Mesenchymal stem cell (in vitro differentiated cells and primary cell): Measurements from ENCODE around the gene RAB3GAP1.

Source experiments
- DNase-seq: peaks from one replicate; pipeline ENCODE4 v3.0.0-alpha.2; 2013
- H2AFZ ChIP-seq: one replicate; pipeline ENCODE4 v1.6.1; 2013; ENCODE audit warnings: low read depth, mild to moderate bottlenecking, control low read depth, inconsistent platforms, low read length, moderate library complexity
- H2AK5ac ChIP-seq: 2 replicates; pipeline ENCODE4 v1.6.1; 2013; ENCODE audit warnings: low read length, moderate library complexity, mild to moderate bottlenecking, inconsistent platforms; ENCODE audit not compliant: severe bottlenecking
- H2BK120ac ChIP-seq: one replicate; pipeline ENCODE4 v1.6.1; 2013; ENCODE audit warnings: low read depth, mild to moderate bottlenecking, inconsistent platforms, low read length, moderate library complexity
- H2BK12ac ChIP-seq, 2 experiments: one replicate each; pipeline ENCODE4 v1.6.1; 2013; ENCODE audit warnings: inconsistent platforms in 2 of 2, low read length in 2 of 2, mild to moderate bottlenecking in 2 of 2, moderate library complexity in 2 of 2, control low read depth in 1 of 2
- H2BK15ac ChIP-seq: one replicate; pipeline ENCODE4 v1.6.1; 2013; ENCODE audit warnings: mild to moderate bottlenecking, low read depth, inconsistent platforms; ENCODE audit not compliant: poor library complexity, severe bottlenecking
- H2BK5ac ChIP-seq: 2 replicates; pipeline ENCODE4 v1.6.1; 2013; ENCODE audit warnings: low read depth, mild to moderate bottlenecking, low read length, control low read depth, inconsistent platforms; ENCODE audit not compliant: poor library complexity, severe bottlenecking
- H3K14ac ChIP-seq, 2 experiments: one replicate each; pipeline ENCODE4 v1.6.1; 2013; ENCODE audit warnings: inconsistent platforms in 2 of 2, low read length in 2 of 2, control low read depth in 1 of 2, mild to moderate bottlenecking in 1 of 2, moderate library complexity in 1 of 2
- H3K18ac ChIP-seq, 2 experiments: one replicate each; pipeline ENCODE4 v1.6.1; 2013; ENCODE audit warnings: inconsistent platforms in 2 of 2, low read length in 2 of 2, control low read depth in 1 of 2, low read depth in 1 of 2, mild to moderate bottlenecking in 1 of 2
- H3K23ac ChIP-seq, 2 experiments: one replicate each; pipeline ENCODE4 v1.6.1; 2013; ENCODE audit warnings: inconsistent platforms in 2 of 2, low read length in 2 of 2, mild to moderate bottlenecking in 2 of 2, moderate library complexity in 2 of 2, control low read depth in 1 of 2
- H3K27ac ChIP-seq: 2 replicates; pipeline ENCODE4 v1.5.1; 2013; ENCODE audit warnings: mild to moderate bottlenecking, moderate library complexity, low read length, control low read depth, inconsistent platforms; ENCODE audit not compliant: poor library complexity, severe bottlenecking
- H3K27me3 ChIP-seq, 2 experiments: 2 replicates each; pipeline versions ENCODE4 v1.6.1 to v1.7.0; 2013; ENCODE audit warnings: low read length in 2 of 2, mild to moderate bottlenecking in 2 of 2, moderate library complexity in 2 of 2, control low read depth in 1 of 2, inconsistent platforms in 1 of 2; ENCODE audit not compliant: control insufficient read depth in 1 of 2, insufficient read depth in 1 of 2
- H3K36me3 ChIP-seq, 2 experiments: 2 replicates each; pipeline versions ENCODE4 v1.6.1 to v1.7.0; 2013; ENCODE audit warnings: low read length in 2 of 2, control low read depth in 1 of 2, inconsistent platforms in 1 of 2, low read depth in 1 of 2, mild to moderate bottlenecking in 1 of 2; ENCODE audit not compliant: insufficient read depth in 2 of 2, control insufficient read depth in 1 of 2
- H3K4ac ChIP-seq, 2 experiments: one replicate each; pipeline ENCODE4 v1.6.1; 2013; ENCODE audit warnings: inconsistent platforms in 2 of 2, low read length in 2 of 2, mild to moderate bottlenecking in 2 of 2, moderate library complexity in 2 of 2, control low read depth in 1 of 2, low read depth in 1 of 2
- H3K4me1 ChIP-seq: 2 replicates; pipeline ENCODE4 v1.6.1; 2013; ENCODE audit warnings: low read depth, low read length, control low read depth; ENCODE audit not compliant: control insufficient read depth, insufficient read depth
- H3K4me2 ChIP-seq: 2 replicates; pipeline ENCODE4 v1.6.1; 2013; ENCODE audit warnings: low read length, mild to moderate bottlenecking, inconsistent platforms; ENCODE audit not compliant: poor library complexity, severe bottlenecking
- H3K4me3 ChIP-seq, 2 experiments: 2 replicates each; pipeline versions ENCODE4 v1.5.1 to v1.7.0; 2013; ENCODE audit warnings: low read length in 2 of 2, mild to moderate bottlenecking in 2 of 2, control low read depth in 1 of 2, low read depth in 1 of 2; ENCODE audit not compliant: insufficient read depth in 1 of 2
- H3K79me1 ChIP-seq: replicated peaks from 2 replicates; pipeline ENCODE4 v1.6.1; 2013; ENCODE audit warnings: mild to moderate bottlenecking, control low read depth, low read length, inconsistent platforms; ENCODE audit not compliant: poor library complexity, severe bottlenecking
- H3K9ac ChIP-seq: 2 replicates; pipeline ENCODE4 v1.7.0; 2013; ENCODE audit warnings: mild to moderate bottlenecking, low read length, moderate library complexity
- H3K9me3 ChIP-seq: 2 replicates; pipeline ENCODE4 v1.7.0; 2013; ENCODE audit warnings: mild to moderate bottlenecking, low read length; ENCODE audit not compliant: control insufficient read depth
- H4K8ac ChIP-seq: one replicate; pipeline ENCODE4 v1.6.1; 2013; ENCODE audit warnings: inconsistent platforms, mild to moderate bottlenecking, low read length, moderate library complexity
- H4K91ac ChIP-seq: one replicate; pipeline ENCODE4 v1.6.1; 2013; ENCODE audit warnings: mild to moderate bottlenecking, low read length, inconsistent platforms
- WGBS: methylation state at CpG from one replicate; pipeline ENCODE4 v1.1.7; 2013; ENCODE audit warnings: mixed read lengths; 5-methylcytosine and 5-hydroxymethylcytosine counted together

The RAB3GAP1 gene

DNA sequence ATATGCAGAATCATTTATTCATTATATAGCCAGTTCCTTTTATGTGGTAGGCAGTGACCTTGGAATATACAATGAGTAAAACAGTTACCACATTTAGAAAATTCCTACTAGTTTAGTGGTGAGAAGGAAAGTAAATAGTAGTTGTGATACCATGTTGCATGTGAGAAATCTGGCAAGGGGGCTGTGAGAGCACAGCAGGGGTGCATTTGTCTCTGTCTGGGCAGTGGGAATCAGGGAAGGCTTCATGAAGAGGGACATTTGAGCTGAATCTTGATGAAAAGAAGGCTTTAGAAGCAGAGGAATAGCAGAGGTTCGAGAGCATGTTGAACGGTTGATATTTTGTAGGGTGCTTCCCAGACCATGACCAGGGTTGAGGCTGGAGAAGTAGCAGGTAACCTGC lies 78.7 kb downstream of the RAB3GAP1 start:
- Histone ChIP-seq H4K8ac (no peak overlapping the region), H3K18ac (no peak overlapping the region), H3K14ac (no peak overlapping the region), H2AFZ (no peak overlapping the region), H3K36me3 (peaks cover 8 to 81% of the 10 kb centered on the region in 2 experiments), H2BK120ac (no peak overlapping the region), H3K9me3 (no peaks in the 10 kb centered on the region), H3K4ac (no peak overlapping the region), H3K23ac (no peak overlapping the region), H3K79me1 (peaks cover 6% of the 10 kb centered on the region), H2BK12ac (no peak overlapping the region), H3K4me1 (no peaks in the 10 kb centered on the region), H2BK15ac (no peak overlapping the region), H3K9ac (no peak overlapping the region), H3K4me2 (no peak overlapping the region), H4K91ac (no peak overlapping the region), H3K4me3 (no peak overlapping the region), H3K27me3 (no peaks in the 10 kb centered on the region), H2AK5ac (no peak overlapping the region), H3K27ac (no peak overlapping the region), H2BK5ac (no peak overlapping the region)
- DNase-seq: no peak
- WGBS: 92% methylated on average over 2 of the region's 2 CpGs

DNA sequence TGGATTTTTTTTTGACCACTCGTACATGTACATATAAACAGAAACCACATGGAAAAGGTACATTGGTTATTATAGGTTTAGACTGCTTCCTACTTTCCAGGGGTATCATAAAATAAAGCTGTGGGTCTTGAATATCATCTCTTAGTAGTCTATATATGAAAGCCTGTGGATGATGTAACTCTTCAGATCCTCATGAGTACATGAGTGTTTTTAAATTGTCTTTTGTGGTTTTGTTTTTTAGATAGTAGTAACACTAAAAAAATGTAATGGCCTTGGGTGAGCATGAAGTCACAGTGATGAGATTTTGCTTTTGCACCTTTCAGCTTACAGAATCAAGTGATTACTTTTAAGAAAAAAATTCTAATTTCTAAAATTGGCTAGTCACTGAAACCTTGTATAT lies 80.2 kb downstream of the RAB3GAP1 start:
- no peak overlapping the region for H2BK15ac ChIP-seq

DNA sequence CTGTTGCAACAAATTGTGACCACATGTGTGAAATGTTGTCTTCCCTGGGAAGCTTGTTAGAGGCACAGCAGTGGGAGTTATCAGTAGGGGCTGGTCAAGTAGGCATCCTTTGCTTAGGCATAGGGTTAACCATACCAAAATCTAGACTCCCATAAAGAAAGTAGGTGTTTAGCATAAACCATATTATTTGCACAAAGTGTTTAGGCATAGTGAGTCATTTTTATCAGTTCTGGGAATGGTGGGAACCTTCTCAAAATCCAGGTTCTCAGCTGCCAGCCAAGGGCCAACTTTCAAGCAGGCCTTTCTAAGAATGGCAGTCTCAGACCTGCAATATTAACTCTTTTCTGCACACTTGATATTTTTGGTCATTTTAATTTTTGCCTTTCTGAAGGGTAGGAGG lies 88.5 kb downstream of the RAB3GAP1 start:
- no peak overlapping the region for H3K4me2 ChIP-seq
- no peak overlapping the region for H2BK12ac ChIP-seq
- no peak for DNase-seq
- no peak overlapping the region for H2BK120ac ChIP-seq
- no peak overlapping the region for H3K27ac ChIP-seq
- no peak overlapping the region for H3K18ac ChIP-seq
- H3K9me3 ChIP-seq: peaks cover 19% of the 10 kb centered on the region
- H3K79me1 ChIP-seq: peaks cover 17% of the 10 kb centered on the region
- H2BK15ac ChIP-seq: no peak overlapping the region
- no peak overlapping the region for H3K14ac ChIP-seq
- H3K23ac ChIP-seq: no peak overlapping the region
- H3K4me1 ChIP-seq: peaks cover 5% of the 10 kb centered on the region
- H3K36me3 ChIP-seq: peaks cover 20 to 76% of the 10 kb centered on the region in 2 experiments
- H3K27me3 ChIP-seq: no peaks in the 10 kb centered on the region
- H4K8ac ChIP-seq: no peak overlapping the region
- no peak overlapping the region for H2BK5ac ChIP-seq
- no peak overlapping the region for H2AK5ac ChIP-seq
- no peak overlapping the region for H3K9ac ChIP-seq
- no peak overlapping the region for H3K4ac ChIP-seq
- no peak overlapping the region for H2AFZ ChIP-seq
- no peak overlapping the region for H4K91ac ChIP-seq
- no peak overlapping the region for H3K4me3 ChIP-seq

More for the DNA sequence above, 80.2 kb downstream of the RAB3GAP1 start:
- Histone ChIP-seq H3K27ac (no peak overlapping the region), H2AFZ (no peak overlapping the region), H3K4me3 (no peak overlapping the region), H3K4me2 (no peak overlapping the region), H3K9ac (no peak overlapping the region), H3K4me1 (no peaks in the 10 kb centered on the region), H3K27me3 (no peaks in the 10 kb centered on the region), H3K9me3 (no peaks in the 10 kb centered on the region), H4K91ac (no peak overlapping the region), H2BK12ac (no peak overlapping the region), H3K4ac (no peak overlapping the region), H3K14ac (no peak overlapping the region), H2BK120ac (no peak overlapping the region), H2BK5ac (no peak overlapping the region), H3K79me1 (peaks cover 6% of the 10 kb centered on the region), H4K8ac (no peak overlapping the region), H3K23ac (no peak overlapping the region), H3K36me3 (peaks cover 10 to 84% of the 10 kb centered on the region in 2 experiments), H2AK5ac (no peak overlapping the region), H3K18ac (no peak overlapping the region)
- no CpG with 5 or more reads among the region's 1 CpG for WGBS
- DNase-seq: peak; percentile 34

DNA sequence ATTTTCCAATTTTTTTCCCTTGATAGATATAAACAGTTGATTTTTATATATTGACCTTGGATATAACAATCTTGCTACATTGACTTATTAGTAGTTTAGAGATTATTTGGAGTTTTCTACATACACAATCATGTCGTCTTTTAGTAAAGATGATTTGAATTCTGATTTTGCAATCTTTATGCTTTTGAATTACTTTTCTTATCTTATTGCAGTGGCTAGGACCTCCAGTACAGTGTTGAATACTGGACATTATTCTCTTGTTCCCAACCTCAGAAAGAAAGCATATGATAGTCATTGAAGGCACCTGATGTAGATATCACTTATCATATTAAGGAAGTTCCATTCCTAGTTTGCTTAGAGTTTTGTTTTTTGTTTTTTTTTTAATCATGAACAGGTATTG lies 90.2 kb downstream of the RAB3GAP1 start:
- no peak overlapping the region for H3K4me3 ChIP-seq
- H2BK12ac ChIP-seq: no peak overlapping the region
- H3K27me3 ChIP-seq: no peaks in the 10 kb centered on the region
- peaks cover 5% of the 10 kb centered on the region for H3K4me1 ChIP-seq
- peaks cover 19% of the 10 kb centered on the region for H3K9me3 ChIP-seq
- H4K91ac ChIP-seq: no peak overlapping the region
- H3K23ac ChIP-seq: no peak overlapping the region
- H3K4ac ChIP-seq: no peak overlapping the region
- DNase-seq: no peak
- peaks cover 22% of the 10 kb centered on the region for H3K79me1 ChIP-seq
- no peak overlapping the region for H3K9ac ChIP-seq
- H3K36me3 ChIP-seq: peaks cover 16 to 59% of the 10 kb centered on the region in 2 experiments
- no CpG with 5 or more reads among the region's 1 CpG for WGBS
- H4K8ac ChIP-seq: no peak overlapping the region
- H3K4me2 ChIP-seq: no peak overlapping the region
- no peak overlapping the region for H3K18ac ChIP-seq
- no peak overlapping the region for H2AK5ac ChIP-seq
- no peak overlapping the region for H3K14ac ChIP-seq
- H2BK120ac ChIP-seq: no peak overlapping the region
- H2BK5ac ChIP-seq: no peak overlapping the region
- no peak overlapping the region for H2AFZ ChIP-seq
- no peak overlapping the region for H2BK15ac ChIP-seq
- no peak overlapping the region for H3K27ac ChIP-seq
